T-helper 1 cell (primary cell): Measurements from ENCODE around the gene FILIP1.
"Not testable (repeated sequence)": the region's sequence is repeated elsewhere in the genome, so short reads cannot be mapped to it uniquely, and the experiment has no call there.

Source experiments
- DNase-seq, 5 donors: peaks; one replicate each; pipeline ENCODE4 v3.0.0-alpha.2; 2012 to 2020

The FILIP1 gene

GRCh38 chr6:75419416-75419815 lies 74.2 kb downstream of the FILIP1 start:
- no peak for DNase-seq

GRCh38 chr6:75418233-75418632 lies 75.4 kb downstream of the FILIP1 start:
- DNase-seq, result no peak

- no peak for DNase-seq
These were observed 77.2 kb downstream of the FILIP1 start for GRCh38 chr6:75416443-75416842.

- DNase-seq, result no peak
These were observed 77.8 kb downstream of the FILIP1 start for GRCh38 chr6:75415804-75416203.

- no peak for DNase-seq
These were observed 79.1 kb downstream of the FILIP1 start for GRCh38 chr6:75414445-75415021.

GRCh38 chr6:75412969-75413662 lies 80.5 kb downstream of the FILIP1 start:
- DNase-seq, result no peak

GRCh38 chr6:75410564-75410963 lies 83.0 kb downstream of the FILIP1 start:
- DNase-seq, result not testable (repeated sequence)

GRCh38 chr6:75409928-75410327 lies 83.7 kb downstream of the FILIP1 start:
- DNase-seq, result no peak

- no peak for DNase-seq
These were observed 84.3 kb downstream of the FILIP1 start for GRCh38 chr6:75409286-75409685.

- DNase-seq, result no peak
These were observed 90.0 kb downstream of the FILIP1 start for GRCh38 chr6:75403563-75404080.

GRCh38 chr6:75402296-75402695 lies 91.3 kb downstream of the FILIP1 start:
- DNase-seq, result no peak

GRCh38 chr6:75397656-75398465 lies 95.7 kb downstream of the FILIP1 start:
- no peak for DNase-seq

- DNase-seq, result no peak
These were observed 96.4 kb downstream of the FILIP1 start for GRCh38 chr6:75397171-75397570.

- DNase-seq, result no peak
These were observed 97.4 kb downstream of the FILIP1 start for GRCh38 chr6:75396005-75396800.

GRCh38 chr6:75393806-75394205 lies 99.8 kb downstream of the FILIP1 start:
- no peak for DNase-seq

GRCh38 chr6:75391276-75391675 lies 102.3 kb downstream of the FILIP1 start:
- no peak for DNase-seq

- DNase-seq, result no peak
These were observed 107.4 kb downstream of the FILIP1 start for GRCh38 chr6:75386050-75386770.

- DNase-seq, result no peak
These were observed 109.5 kb downstream of the FILIP1 start for GRCh38 chr6:75384116-75384515.

GRCh38 chr6:75382634-75382900 lies 111.0 kb downstream of the FILIP1 start:
- DNase-seq, result no peak

- no peak for DNase-seq
These were observed 111.5 kb downstream of the FILIP1 start for GRCh38 chr6:75381877-75382633.

GRCh38 chr6:75379536-75379935 lies 114.1 kb downstream of the FILIP1 start:
- DNase-seq, result no peak

- no peak for DNase-seq
These were observed 115.5 kb downstream of the FILIP1 start for GRCh38 chr6:75378101-75378500.
